Chondrocyte (in vitro differentiated cells): Measurements from ENCODE around the gene ACACA. TPM values are rescaled to one million over a fixed set of nuclear protein-coding genes. Genes with fewer than 3 reads are reported as not detected.

Experiments used
- DNase-seq: peaks from one replicate; pipeline ENCODE4 v3.0.0; 2021; ENCODE audit warnings: mixed read lengths, low spot score
- H3K27ac Mint-ChIP-seq: one replicate; pipeline ENCODE4 v1.8.0; 2021; ENCODE audit warnings: mild to moderate bottlenecking, moderate library complexity, mixed read lengths; ENCODE audit not compliant: unreplicated experiment
- H3K27me3 Mint-ChIP-seq: 2 replicates; pipeline ENCODE4 v1.8.0; 2021; ENCODE audit warnings: low read depth, mixed read lengths
- H3K36me3 Mint-ChIP-seq: 2 replicates; pipeline ENCODE4 v1.8.0; 2021; ENCODE audit warnings: low read depth, mixed read lengths
- H3K4me1 Mint-ChIP-seq: 2 replicates; pipeline ENCODE4 v1.8.0; 2021; ENCODE audit warnings: low read depth, mild to moderate bottlenecking, mixed read lengths
- H3K4me3 Mint-ChIP-seq: one replicate; pipeline ENCODE4 v1.8.0; 2021; ENCODE audit warnings: mild to moderate bottlenecking, moderate library complexity, mixed read lengths; ENCODE audit not compliant: unreplicated experiment
- H3K9me3 Mint-ChIP-seq: 2 replicates; pipeline ENCODE4 v1.8.0; 2021; ENCODE audit warnings: low read depth, mixed read lengths
- total RNA-seq: library from RNA; stranded (reverse); gene quantifications from 3 replicates; pipeline ENCODE4 v1.2.1, GENCODE V29; 2021
- TF ChIP-seq, protein P1 (sequence below): fragments of 200-600 bp; sonication (generic); IDR thresholded peaks from 2 replicates; pipeline ENCODE4 v1.5.0; 2021; ENCODE audit warnings: antibody characterized with exemption, mild to moderate bottlenecking, moderate library complexity

The ACACA gene
- total RNA-seq, 1 donor from 2014 or later = 77.1 TPM

DNA sequence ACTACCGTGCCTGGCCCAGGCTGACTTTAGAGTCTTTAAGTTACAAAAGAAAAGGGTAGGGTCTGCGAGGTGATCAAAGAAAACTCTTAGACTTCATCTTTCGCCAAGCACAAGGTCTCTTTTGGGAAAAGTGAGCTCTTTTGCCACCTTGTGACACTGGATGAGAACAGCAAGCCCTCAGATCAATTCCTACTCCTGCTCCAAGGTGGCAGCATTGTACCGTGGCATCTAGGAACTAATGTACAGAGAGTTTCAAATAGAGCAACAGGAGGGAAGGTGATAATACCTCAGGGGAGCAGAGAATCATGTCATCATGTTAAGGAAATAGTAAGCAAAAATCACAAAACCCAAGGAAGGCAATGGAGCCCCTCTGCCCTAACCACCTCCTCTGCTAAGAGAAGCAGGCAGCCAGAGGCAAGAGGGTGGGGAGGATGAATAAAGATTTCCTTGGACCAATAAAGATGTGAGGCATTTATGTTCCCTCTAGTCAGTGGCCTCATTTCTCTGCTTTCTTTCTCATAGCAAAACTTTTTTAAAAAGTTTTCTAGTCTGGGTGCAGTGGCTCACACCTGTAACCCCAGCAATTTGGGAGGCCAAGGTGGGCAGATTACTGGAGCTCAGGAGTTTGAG lies 33.0 kb downstream of the ACACA start:
- no peak overlapping the region for H3K27ac Mint-ChIP-seq
- peaks cover 5% of the 10 kb centered on the region for H3K4me1 Mint-ChIP-seq
- H3K36me3 Mint-ChIP-seq = no peaks in the 10 kb centered on the region
- no peak for DNase-seq
- TF ChIP-seq, protein P1, sequence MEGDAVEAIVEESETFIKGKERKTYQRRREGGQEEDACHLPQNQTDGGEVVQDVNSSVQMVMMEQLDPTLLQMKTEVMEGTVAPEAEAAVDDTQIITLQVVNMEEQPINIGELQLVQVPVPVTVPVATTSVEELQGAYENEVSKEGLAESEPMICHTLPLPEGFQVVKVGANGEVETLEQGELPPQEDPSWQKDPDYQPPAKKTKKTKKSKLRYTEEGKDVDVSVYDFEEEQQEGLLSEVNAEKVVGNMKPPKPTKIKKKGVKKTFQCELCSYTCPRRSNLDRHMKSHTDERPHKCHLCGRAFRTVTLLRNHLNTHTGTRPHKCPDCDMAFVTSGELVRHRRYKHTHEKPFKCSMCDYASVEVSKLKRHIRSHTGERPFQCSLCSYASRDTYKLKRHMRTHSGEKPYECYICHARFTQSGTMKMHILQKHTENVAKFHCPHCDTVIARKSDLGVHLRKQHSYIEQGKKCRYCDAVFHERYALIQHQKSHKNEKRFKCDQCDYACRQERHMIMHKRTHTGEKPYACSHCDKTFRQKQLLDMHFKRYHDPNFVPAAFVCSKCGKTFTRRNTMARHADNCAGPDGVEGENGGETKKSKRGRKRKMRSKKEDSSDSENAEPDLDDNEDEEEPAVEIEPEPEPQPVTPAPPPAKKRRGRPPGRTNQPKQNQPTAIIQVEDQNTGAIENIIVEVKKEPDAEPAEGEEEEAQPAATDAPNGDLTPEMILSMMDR = peak; percentile 99
- H3K4me3 Mint-ChIP-seq = no peak overlapping the region
- H3K27me3 Mint-ChIP-seq = no peaks in the 10 kb centered on the region
- H3K9me3 Mint-ChIP-seq = no peaks in the 10 kb centered on the region

DNA sequence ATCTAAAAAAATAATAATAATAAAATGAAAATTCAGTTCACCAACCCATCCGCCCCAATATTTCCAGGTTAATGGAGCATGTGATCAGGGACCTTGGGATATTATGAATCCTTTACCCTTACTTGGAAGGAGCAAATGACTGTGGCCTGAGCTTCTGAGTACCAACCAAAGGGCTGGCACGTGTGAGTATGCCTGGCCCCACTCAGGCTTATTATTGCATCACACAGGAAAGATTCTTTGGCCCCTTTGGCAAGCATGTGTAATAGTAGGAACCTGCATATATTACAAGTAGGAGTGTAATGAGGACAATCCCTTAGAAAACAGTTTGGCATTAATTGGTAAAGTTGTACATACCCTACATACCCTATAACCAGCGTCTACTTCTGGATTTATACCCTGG lies 38.1 kb downstream of the ACACA start:
- H3K9me3 Mint-ChIP-seq = no peaks in the 10 kb centered on the region
- H3K27ac Mint-ChIP-seq = no peak overlapping the region
- H3K27me3 Mint-ChIP-seq = no peaks in the 10 kb centered on the region
- TF ChIP-seq, protein P1 = no peak
- no peak for DNase-seq
- peaks cover 1% of the 10 kb centered on the region for H3K36me3 Mint-ChIP-seq
- H3K4me3 Mint-ChIP-seq = no peak overlapping the region
- peaks cover 4% of the 10 kb centered on the region for H3K4me1 Mint-ChIP-seq

DNA sequence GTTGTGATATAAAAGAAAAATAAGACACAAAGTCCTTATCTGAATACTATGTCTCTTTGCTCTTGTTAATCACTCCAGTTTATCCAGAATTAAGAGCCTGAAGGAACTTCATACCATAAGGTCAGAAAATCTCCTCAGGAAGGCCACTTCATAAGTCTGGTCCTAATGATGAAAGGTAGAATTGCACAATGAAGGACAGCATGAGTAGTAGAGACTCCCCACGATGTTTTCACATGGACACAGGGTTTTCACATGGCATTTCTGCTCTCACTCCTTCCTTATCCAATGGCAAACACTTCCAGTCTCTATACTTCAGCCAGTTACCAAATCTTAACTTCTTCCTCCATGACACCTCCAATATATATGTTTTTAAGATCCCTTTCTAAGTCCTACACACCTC lies 41.0 kb downstream of the ACACA start:
- H3K4me1 Mint-ChIP-seq = no peaks in the 10 kb centered on the region
- no peak for DNase-seq
- no peaks in the 10 kb centered on the region for H3K9me3 Mint-ChIP-seq
- H3K4me3 Mint-ChIP-seq = no peak overlapping the region
- H3K27me3 Mint-ChIP-seq = no peaks in the 10 kb centered on the region
- H3K36me3 Mint-ChIP-seq = peaks cover 1% of the 10 kb centered on the region
- no peak overlapping the region for H3K27ac Mint-ChIP-seq
- TF ChIP-seq, protein P1 = no peak

DNA sequence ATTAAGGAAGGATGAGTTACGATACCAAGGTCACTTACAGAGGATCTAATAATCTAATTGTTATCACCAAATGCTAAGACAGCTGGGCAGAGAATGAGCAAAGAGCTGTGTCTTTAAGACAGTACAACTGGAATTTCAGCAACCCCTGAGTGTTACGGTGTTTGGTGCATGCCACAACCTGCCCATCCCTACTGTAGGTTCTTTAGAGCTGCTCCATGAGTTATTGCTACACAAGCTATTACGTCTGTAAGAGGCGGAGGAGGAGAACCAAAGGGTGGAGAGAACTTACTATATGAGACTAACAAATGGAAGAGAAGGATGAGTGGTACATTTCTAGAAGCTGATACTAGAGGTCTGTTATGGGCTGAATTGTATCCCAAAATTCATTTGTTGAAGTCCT lies 45.1 kb downstream of the ACACA start:
- DNase-seq = no peak
- no peak overlapping the region for H3K27ac Mint-ChIP-seq
- H3K4me3 Mint-ChIP-seq = no peak overlapping the region

DNA sequence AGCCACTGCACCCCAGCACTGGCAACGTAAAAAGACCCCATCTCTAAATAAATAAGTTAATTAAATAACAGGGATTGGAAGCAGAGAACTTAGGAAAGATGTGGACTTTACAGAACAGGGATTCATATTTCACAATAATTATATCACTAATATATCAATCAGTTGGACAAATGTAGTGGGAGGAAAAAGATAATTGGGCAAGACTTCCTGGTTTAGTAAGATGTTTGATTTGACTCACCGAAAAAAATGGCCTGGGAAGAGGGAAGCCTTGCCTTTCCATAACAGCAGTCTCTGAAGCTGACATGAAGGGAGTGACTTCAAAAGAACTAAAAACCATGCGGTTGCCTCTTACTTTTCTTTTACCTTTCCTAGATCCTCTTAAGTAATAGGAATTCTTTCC lies 46.0 kb downstream of the ACACA start:
- no peak for DNase-seq
- H3K36me3 Mint-ChIP-seq = peaks cover 1% of the 10 kb centered on the region
- H3K27ac Mint-ChIP-seq = no peak overlapping the region
- TF ChIP-seq, protein P1 = no peak
- no peaks in the 10 kb centered on the region for H3K9me3 Mint-ChIP-seq
- H3K4me1 Mint-ChIP-seq = peaks cover 29% of the 10 kb centered on the region
- no peaks in the 10 kb centered on the region for H3K27me3 Mint-ChIP-seq
- H3K4me3 Mint-ChIP-seq = no peak overlapping the region

More for the DNA sequence above, 45.1 kb downstream of the ACACA start:
- Mint-ChIP-seq H3K27me3 (no peaks in the 10 kb centered on the region), H3K36me3 (peaks cover 1% of the 10 kb centered on the region), H3K9me3 (no peaks in the 10 kb centered on the region), H3K4me1 (peaks cover 26% of the 10 kb centered on the region)
- TF ChIP-seq, protein P1 = no peak
